ENCODE measurements around the gene BDH2.

DNA sequence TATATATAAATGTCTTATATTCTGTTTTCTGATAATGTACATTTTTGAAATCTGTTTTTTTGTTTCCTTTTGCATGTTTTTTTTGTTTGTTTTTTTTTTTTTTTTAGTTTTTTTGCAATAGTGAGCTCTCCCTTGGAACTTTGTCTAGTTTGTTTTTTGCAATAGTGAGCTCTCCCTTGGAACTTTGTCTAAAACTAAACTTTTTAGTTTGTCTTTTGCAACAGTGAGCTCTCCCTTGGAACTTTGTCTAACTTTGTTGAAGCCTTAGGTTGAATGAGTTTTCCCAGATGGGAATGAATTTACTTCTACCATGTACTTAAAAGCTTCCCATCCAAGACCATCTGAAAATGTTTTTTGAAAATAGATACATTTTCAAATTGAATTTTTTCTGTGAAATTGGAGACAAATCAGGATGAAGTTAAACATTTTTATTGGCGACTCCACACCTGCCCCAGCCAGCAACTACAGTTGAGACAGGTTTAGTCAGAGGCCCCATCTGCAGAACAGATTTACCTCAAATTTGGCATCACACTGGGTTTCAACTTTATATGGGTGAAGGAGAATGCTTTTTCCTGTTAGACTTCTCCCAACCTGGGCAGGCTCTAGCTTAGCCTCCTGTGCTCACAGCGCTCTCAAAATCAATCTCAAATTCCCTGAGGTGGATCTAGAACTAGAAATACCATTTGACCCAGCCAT lies 39.0 kb downstream of the BDH2 start:
- TF ChIP-seq, protein P1, sequence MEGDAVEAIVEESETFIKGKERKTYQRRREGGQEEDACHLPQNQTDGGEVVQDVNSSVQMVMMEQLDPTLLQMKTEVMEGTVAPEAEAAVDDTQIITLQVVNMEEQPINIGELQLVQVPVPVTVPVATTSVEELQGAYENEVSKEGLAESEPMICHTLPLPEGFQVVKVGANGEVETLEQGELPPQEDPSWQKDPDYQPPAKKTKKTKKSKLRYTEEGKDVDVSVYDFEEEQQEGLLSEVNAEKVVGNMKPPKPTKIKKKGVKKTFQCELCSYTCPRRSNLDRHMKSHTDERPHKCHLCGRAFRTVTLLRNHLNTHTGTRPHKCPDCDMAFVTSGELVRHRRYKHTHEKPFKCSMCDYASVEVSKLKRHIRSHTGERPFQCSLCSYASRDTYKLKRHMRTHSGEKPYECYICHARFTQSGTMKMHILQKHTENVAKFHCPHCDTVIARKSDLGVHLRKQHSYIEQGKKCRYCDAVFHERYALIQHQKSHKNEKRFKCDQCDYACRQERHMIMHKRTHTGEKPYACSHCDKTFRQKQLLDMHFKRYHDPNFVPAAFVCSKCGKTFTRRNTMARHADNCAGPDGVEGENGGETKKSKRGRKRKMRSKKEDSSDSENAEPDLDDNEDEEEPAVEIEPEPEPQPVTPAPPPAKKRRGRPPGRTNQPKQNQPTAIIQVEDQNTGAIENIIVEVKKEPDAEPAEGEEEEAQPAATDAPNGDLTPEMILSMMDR (conservative IDR thresholded peaks at IDR 0.05 in 1 of 2, IDR thresholded peaks at IDR 0.05 in 1 of 2; ENCODE audit: low read depth in 1 of 2, low read length in 2 of 2) = no peak
- TF ChIP-seq EZH2 (IDR thresholded peaks at IDR 0.05; ENCODE audit: low read length, missing control alignments) = no peak
